ENCODE measurements around the gene CEP112. TPM values are rescaled to one million over a fixed set of nuclear protein-coding genes. Genes with fewer than 3 reads are reported as not detected.

CEP112 gene
- total RNA-seq, 1 experiment from 2014 or later = 5.4 TPM

GRCh38 chr17:65690626-65691310 lies 501.2 kb downstream of the CEP112 start:
- CTCF ChIA-PET = interaction anchor here (0.6 kb wide), 1 partner anchor 103 kb away, joined by 5 read pairs; no protein-coding TSS in a partner anchor
- H3K36me3 Mint-ChIP-seq (ENCODE audit: insufficient read depth, unreplicated experiment) = no peaks in the 10 kb centered on the region
- peaks cover 30% of the 10 kb centered on the region for H3K27me3 Mint-ChIP-seq (ENCODE audit: unreplicated experiment)

GRCh38 chr17:65688307-65688706 lies 503.6 kb downstream of the CEP112 start:
- Mint-ChIP-seq H3K27ac (ENCODE audit: unreplicated experiment) (no peak overlapping the region), H3K36me3 (ENCODE audit: insufficient read depth, unreplicated experiment) (no peaks in the 10 kb centered on the region), H3K9me3 (ENCODE audit: low read depth, unreplicated experiment) (no peaks in the 10 kb centered on the region), H3K4me3 (ENCODE audit: low read depth, unreplicated experiment) (no peak overlapping the region), H3K4me1 (ENCODE audit: low read depth, unreplicated experiment) (no peaks in the 10 kb centered on the region), H3K27me3 (ENCODE audit: unreplicated experiment) (peaks cover 17% of the 10 kb centered on the region)
- intact Hi-C loops (cut with micrococcal nuclease; ENCODE audit: unreplicated experiment) = no loop called here
- no peak for DNase-seq
- CTCF ChIA-PET = no interaction called here
- TF ChIP-seq CTCF (IDR thresholded peaks at IDR 0.05; ENCODE audit: unreplicated experiment) = no peak
- no TSS peak for BruUV-seq (replicated peaks)

More at GRCh38 chr17:65690626-65691310, 501.2 kb downstream of the CEP112 start:
- no peak for TF ChIP-seq CTCF (IDR thresholded peaks at IDR 0.05; ENCODE audit: unreplicated experiment)
- no peaks in the 10 kb centered on the region for H3K4me1 Mint-ChIP-seq (ENCODE audit: low read depth, unreplicated experiment)
- H3K4me3 Mint-ChIP-seq (ENCODE audit: low read depth, unreplicated experiment) = no peak overlapping the region
- no peak for DNase-seq
- intact Hi-C loops (cut with micrococcal nuclease; ENCODE audit: unreplicated experiment) = no loop called here
- no peaks in the 10 kb centered on the region for H3K9me3 Mint-ChIP-seq (ENCODE audit: low read depth, unreplicated experiment)
- H3K27ac Mint-ChIP-seq (ENCODE audit: unreplicated experiment) = no peak overlapping the region
- no TSS peak for BruUV-seq (replicated peaks)

GRCh38 chr17:65685110-65685509 lies 506.8 kb downstream of the CEP112 start:
- no TSS peak for BruUV-seq (replicated peaks)
- intact Hi-C loops (cut with micrococcal nuclease; ENCODE audit: unreplicated experiment) = no loop called here
- DNase-seq = no peak
- CTCF ChIA-PET = no interaction called here
- Mint-ChIP-seq H3K4me1 (ENCODE audit: low read depth, unreplicated experiment) (no peaks in the 10 kb centered on the region), H3K9me3 (ENCODE audit: low read depth, unreplicated experiment) (no peaks in the 10 kb centered on the region), H3K36me3 (ENCODE audit: insufficient read depth, unreplicated experiment) (no peaks in the 10 kb centered on the region), H3K27me3 (ENCODE audit: unreplicated experiment) (peaks cover 11% of the 10 kb centered on the region), H3K27ac (ENCODE audit: unreplicated experiment) (no peak overlapping the region), H3K4me3 (ENCODE audit: low read depth, unreplicated experiment) (no peak overlapping the region)
- TF ChIP-seq CTCF (IDR thresholded peaks at IDR 0.05; ENCODE audit: unreplicated experiment) = no peak

- DNase-seq = no peak
- no peaks in the 10 kb centered on the region for H3K36me3 Mint-ChIP-seq (ENCODE audit: insufficient read depth, unreplicated experiment)
- no peak for TF ChIP-seq CTCF (IDR thresholded peaks at IDR 0.05; ENCODE audit: unreplicated experiment)
- intact Hi-C loops (cut with micrococcal nuclease; ENCODE audit: unreplicated experiment) = no loop called here
- no TSS peak for BruUV-seq (replicated peaks)
- H3K27ac Mint-ChIP-seq (ENCODE audit: unreplicated experiment) = no peak overlapping the region
- CTCF ChIA-PET = no interaction called here
- H3K4me1 Mint-ChIP-seq (ENCODE audit: low read depth, unreplicated experiment) = no peaks in the 10 kb centered on the region
- peaks cover 13% of the 10 kb centered on the region for H3K27me3 Mint-ChIP-seq (ENCODE audit: unreplicated experiment)
- H3K4me3 Mint-ChIP-seq (ENCODE audit: low read depth, unreplicated experiment) = no peak overlapping the region
- no peaks in the 10 kb centered on the region for H3K9me3 Mint-ChIP-seq (ENCODE audit: low read depth, unreplicated experiment)
Observed at GRCh38 chr17:65684631-65685030, 507.3 kb downstream of the CEP112 start.

Data from Calu3 (cell line).